NCI-H2029 (cell line): ENCODE data around the gene SMYD1.

Experiments used
- DNase-seq: peaks from one replicate; lab custom pipeline; 2025; lab: John Stamatoyannopoulos, UW

SMYD1 gene

GRCh38 chr2:88088999-88089398 is 21.4 kb downstream of the SMYD1 start:
- no peak for DNase-seq

- DNase-seq = no peak
These were observed 23.0 kb downstream of the SMYD1 start for GRCh38 chr2:88090446-88091283.

- no peak for DNase-seq
These were observed 24.3 kb downstream of the SMYD1 start for GRCh38 chr2:88091943-88092342.

- no peak for DNase-seq
These were observed 25.1 kb downstream of the SMYD1 start for GRCh38 chr2:88092773-88093172.

GRCh38 chr2:88095022-88095421 is 27.4 kb downstream of the SMYD1 start:
- DNase-seq = no peak

- no peak for DNase-seq
These were observed 29.1 kb downstream of the SMYD1 start for GRCh38 chr2:88096708-88097107.

- DNase-seq = no peak
These were observed 29.6 kb downstream of the SMYD1 start for GRCh38 chr2:88097192-88097591.

GRCh38 chr2:88097891-88098557 is 30.4 kb downstream of the SMYD1 start:
- no peak for DNase-seq

- no peak for DNase-seq
These were observed 30.9 kb downstream of the SMYD1 start for GRCh38 chr2:88098558-88098900.

GRCh38 chr2:88099798-88100488 is 32.3 kb downstream of the SMYD1 start:
- no peak for DNase-seq

- DNase-seq = no peak
These were observed 32.8 kb downstream of the SMYD1 start for GRCh38 chr2:88100489-88100858.

GRCh38 chr2:88108796-88109195 is 41.2 kb downstream of the SMYD1 start:
- no peak for DNase-seq

GRCh38 chr2:88110830-88111229 is 43.2 kb downstream of the SMYD1 start:
- DNase-seq = peak; percentile 15

- no peak for DNase-seq
These were observed 45.4 kb downstream of the SMYD1 start for GRCh38 chr2:88113069-88113468.

- no peak for DNase-seq
These were observed 47.3 kb downstream of the SMYD1 start for GRCh38 chr2:88114889-88115288.

- no peak for DNase-seq
These were observed 48.3 kb downstream of the SMYD1 start for GRCh38 chr2:88115825-88116518.

- no peak for DNase-seq
These were observed 49.2 kb downstream of the SMYD1 start for GRCh38 chr2:88116669-88117432.

GRCh38 chr2:88117973-88118372 is 50.3 kb downstream of the SMYD1 start:
- DNase-seq = no peak

- no peak for DNase-seq
These were observed 54.1 kb downstream of the SMYD1 start for GRCh38 chr2:88121678-88122077.

- DNase-seq = no peak
These were observed 54.7 kb downstream of the SMYD1 start for GRCh38 chr2:88122141-88122884.
